Glutamatergic neuron (in vitro differentiated cells): Measurements from ENCODE around the gene GNLY. TPM values are rescaled to one million over a fixed set of nuclear protein-coding genes. Genes with fewer than 3 reads are reported as not detected.

Source experiments
- DNase-seq: peaks from one replicate; pipeline ENCODE4 v3.0.0; 2022
- H3K27ac Mint-ChIP-seq: one replicate; pipeline ENCODE4 v1.8.0; 2020; ENCODE audit warnings: mild to moderate bottlenecking, mixed read lengths, inconsistent platforms; ENCODE audit not compliant: unreplicated experiment
- H3K27me3 Mint-ChIP-seq: one replicate; pipeline ENCODE4 v1.8.0; 2020; ENCODE audit warnings: mild to moderate bottlenecking, moderate library complexity, mixed read lengths, inconsistent platforms; ENCODE audit not compliant: unreplicated experiment
- H3K36me3 Mint-ChIP-seq: one replicate; pipeline ENCODE4 v1.8.0; 2020; ENCODE audit warnings: mild to moderate bottlenecking, mixed read lengths, inconsistent platforms; ENCODE audit not compliant: unreplicated experiment
- H3K4me1 Mint-ChIP-seq: one replicate; pipeline ENCODE4 v1.8.0; 2020; ENCODE audit warnings: mild to moderate bottlenecking, low read depth, mixed read lengths, inconsistent platforms; ENCODE audit not compliant: unreplicated experiment
- H3K4me3 Mint-ChIP-seq: one replicate; pipeline ENCODE4 v1.8.0; 2020; ENCODE audit warnings: mild to moderate bottlenecking, mixed read lengths, inconsistent platforms; ENCODE audit not compliant: unreplicated experiment
- H3K9me3 Mint-ChIP-seq: one replicate; pipeline ENCODE4 v1.8.0; 2020; ENCODE audit warnings: mild to moderate bottlenecking, moderate library complexity, mixed read lengths, inconsistent platforms; ENCODE audit not compliant: unreplicated experiment
- total RNA-seq: library from RNA; stranded (reverse); fragmentation: NEBNext Ultra II Directional; extraction: Animal tissue kit (Norgen Biotek cat#: 25700); gene quantifications from one replicate; pipeline ENCODE4 v1.2.1, GENCODE V29; 2021; ENCODE audit not compliant: unreplicated experiment
- TF ChIP-seq, protein P1 (sequence below): fragments of 200-600 bp; sonication (generic); IDR thresholded peaks from one replicate; pipeline ENCODE4 v1.5.0; 2021; ENCODE audit not compliant: partially characterized antibody, unreplicated experiment

The GNLY gene
- total RNA-seq, 1 donor from 2014 or later, result not detected

- H3K27ac Mint-ChIP-seq, result no peak overlapping the region
- peaks cover 6% of the 10 kb centered on the region for H3K36me3 Mint-ChIP-seq
- TF ChIP-seq, protein P1, sequence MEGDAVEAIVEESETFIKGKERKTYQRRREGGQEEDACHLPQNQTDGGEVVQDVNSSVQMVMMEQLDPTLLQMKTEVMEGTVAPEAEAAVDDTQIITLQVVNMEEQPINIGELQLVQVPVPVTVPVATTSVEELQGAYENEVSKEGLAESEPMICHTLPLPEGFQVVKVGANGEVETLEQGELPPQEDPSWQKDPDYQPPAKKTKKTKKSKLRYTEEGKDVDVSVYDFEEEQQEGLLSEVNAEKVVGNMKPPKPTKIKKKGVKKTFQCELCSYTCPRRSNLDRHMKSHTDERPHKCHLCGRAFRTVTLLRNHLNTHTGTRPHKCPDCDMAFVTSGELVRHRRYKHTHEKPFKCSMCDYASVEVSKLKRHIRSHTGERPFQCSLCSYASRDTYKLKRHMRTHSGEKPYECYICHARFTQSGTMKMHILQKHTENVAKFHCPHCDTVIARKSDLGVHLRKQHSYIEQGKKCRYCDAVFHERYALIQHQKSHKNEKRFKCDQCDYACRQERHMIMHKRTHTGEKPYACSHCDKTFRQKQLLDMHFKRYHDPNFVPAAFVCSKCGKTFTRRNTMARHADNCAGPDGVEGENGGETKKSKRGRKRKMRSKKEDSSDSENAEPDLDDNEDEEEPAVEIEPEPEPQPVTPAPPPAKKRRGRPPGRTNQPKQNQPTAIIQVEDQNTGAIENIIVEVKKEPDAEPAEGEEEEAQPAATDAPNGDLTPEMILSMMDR, result no peak
- no peak for DNase-seq
- H3K4me3 Mint-ChIP-seq, result no peak overlapping the region
- H3K27me3 Mint-ChIP-seq, result no peaks in the 10 kb centered on the region
- H3K9me3 Mint-ChIP-seq, result no peaks in the 10 kb centered on the region
- H3K4me1 Mint-ChIP-seq, result no peaks in the 10 kb centered on the region
These were observed 8.0 kb downstream of the GNLY start for GRCh38 chr2:85702172-85702571.

DNA sequence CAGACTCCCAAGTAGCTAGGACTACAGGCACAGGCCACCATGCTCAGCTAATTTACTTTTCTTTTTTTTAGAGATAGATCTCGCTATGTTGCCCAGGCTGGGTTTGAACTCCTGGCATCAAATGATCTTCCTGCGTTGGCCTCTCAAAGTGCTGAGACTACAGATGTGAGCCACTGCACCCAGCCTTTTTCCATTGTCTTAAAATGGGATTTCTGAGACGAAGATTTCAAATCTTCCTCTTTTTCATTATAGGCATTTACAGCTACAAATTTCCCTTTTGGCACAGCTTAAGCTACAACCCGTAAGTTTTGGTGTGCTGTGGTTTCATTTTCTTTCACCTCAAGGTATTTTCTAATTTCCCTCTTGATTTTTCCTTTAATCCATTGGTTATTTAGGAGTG, 8.6 kb downstream of the GNLY start:
- H3K27ac Mint-ChIP-seq, result no peak overlapping the region
- H3K4me3 Mint-ChIP-seq, result no peak overlapping the region
- H3K36me3 Mint-ChIP-seq, result peaks cover 6% of the 10 kb centered on the region
- no peaks in the 10 kb centered on the region for H3K4me1 Mint-ChIP-seq
- TF ChIP-seq, protein P1, result no peak
- no peak for DNase-seq
- H3K27me3 Mint-ChIP-seq, result no peaks in the 10 kb centered on the region
- no peaks in the 10 kb centered on the region for H3K9me3 Mint-ChIP-seq

DNA sequence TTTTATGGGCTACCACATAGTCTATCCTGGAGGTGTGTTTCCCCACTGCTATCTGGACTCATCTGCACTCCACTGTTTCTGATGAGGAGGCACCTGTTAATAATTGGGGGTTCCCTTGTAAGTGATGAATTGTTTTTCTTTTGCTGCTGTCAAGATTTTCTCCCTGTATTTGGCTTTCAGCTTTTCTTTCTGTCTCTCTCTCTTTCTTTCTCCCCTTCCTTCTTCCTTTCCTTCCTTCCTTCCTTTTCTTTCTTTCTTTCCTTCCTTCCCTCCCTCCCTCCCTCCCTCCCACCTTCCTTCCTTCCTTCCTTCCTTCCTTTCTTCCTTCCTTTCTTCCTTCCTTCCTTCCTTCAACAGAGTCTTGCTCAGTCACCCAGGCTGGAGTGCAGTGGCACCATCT, 9.2 kb downstream of the GNLY start:
- Mint-ChIP-seq H3K27ac (no peak overlapping the region), H3K36me3 (peaks cover 6% of the 10 kb centered on the region), H3K27me3 (no peaks in the 10 kb centered on the region), H3K9me3 (no peaks in the 10 kb centered on the region), H3K4me1 (no peaks in the 10 kb centered on the region), H3K4me3 (no peak overlapping the region)
- no peak for DNase-seq
- TF ChIP-seq, protein P1, result no peak

GRCh38 chr2:85704038-85704437, 9.9 kb downstream of the GNLY start:
- Mint-ChIP-seq H3K4me3 (no peak overlapping the region), H3K36me3 (peaks cover 5% of the 10 kb centered on the region), H3K4me1 (no peaks in the 10 kb centered on the region), H3K27ac (no peak overlapping the region), H3K27me3 (no peaks in the 10 kb centered on the region), H3K9me3 (no peaks in the 10 kb centered on the region)
- TF ChIP-seq, protein P1, result no peak
- DNase-seq, result no peak

GRCh38 chr2:85704800-85705679, 10.9 kb downstream of the GNLY start:
- H3K9me3 Mint-ChIP-seq, result no peaks in the 10 kb centered on the region
- no peaks in the 10 kb centered on the region for H3K36me3 Mint-ChIP-seq
- no peak for DNase-seq
- H3K27ac Mint-ChIP-seq, result no peak overlapping the region
- H3K27me3 Mint-ChIP-seq, result no peaks in the 10 kb centered on the region
- TF ChIP-seq, protein P1, result no peak
- no peak overlapping the region for H3K4me3 Mint-ChIP-seq
- H3K4me1 Mint-ChIP-seq, result no peaks in the 10 kb centered on the region
